SK-N-MC (cell line): ENCODE results near the gene INF2.

Experiments
- DNase-seq: peaks from one replicate; pipeline ENCODE4 v3.0.0-alpha.2; 2011; ENCODE audit warnings: low read depth, low spot score
- H3K27ac ChIP-seq: fragments of 200-600 bp; sonication (generic); 2 replicates; pipeline ENCODE4 v1.5.1; 2016; ENCODE audit warnings: mixed run types
- H3K36me3 ChIP-seq: fragments of 200-600 bp; sonication (generic); 2 replicates; pipeline ENCODE4 v1.6.1; 2017; ENCODE audit warnings: antibody characterized with exemption, low read length, mixed read lengths; ENCODE audit not compliant: insufficient read depth
- H3K4me3 ChIP-seq: fragments of 200-600 bp; sonication (generic); 2 replicates; pipeline ENCODE4 v1.5.1; 2016
- H3K9ac ChIP-seq: fragments of 200-600 bp; sonication (generic); 2 replicates; pipeline ENCODE4 v1.8.0; 2017; ENCODE audit warnings: mixed run types, mixed read lengths; ENCODE audit not compliant: insufficient read length
- H3K9me3 ChIP-seq: fragments of 200-600 bp; sonication (generic); 2 replicates; pipeline ENCODE4 v1.6.1; 2017; ENCODE audit warnings: low read depth, mild to moderate bottlenecking, antibody characterized with exemption, low read length, moderate library complexity, mixed read lengths
- EZH2 ChIP-seq: fragments of 200-600 bp; sonication (generic); IDR thresholded peaks from one replicate; pipeline ENCODE4 v1.6.1; 2017; ENCODE audit warnings: antibody characterized with exemption
- FOXP2 ChIP-seq: optimal IDR thresholded peaks from 2 replicates; pipeline ENCODE3; 2011; ENCODE audit warnings: mild to moderate bottlenecking, moderate library complexity; ENCODE audit not compliant: insufficient read depth; ENCODE audit errors: extremely low read length, control extremely low read depth
- POLR2AphosphoS5 ChIP-seq: IDR thresholded peaks from 2 replicates; pipeline ENCODE4 v1.6.1; 2012; ENCODE audit warnings: mild to moderate bottlenecking, low read depth, low read length, borderline replicate concordance

The INF2 gene

DNA sequence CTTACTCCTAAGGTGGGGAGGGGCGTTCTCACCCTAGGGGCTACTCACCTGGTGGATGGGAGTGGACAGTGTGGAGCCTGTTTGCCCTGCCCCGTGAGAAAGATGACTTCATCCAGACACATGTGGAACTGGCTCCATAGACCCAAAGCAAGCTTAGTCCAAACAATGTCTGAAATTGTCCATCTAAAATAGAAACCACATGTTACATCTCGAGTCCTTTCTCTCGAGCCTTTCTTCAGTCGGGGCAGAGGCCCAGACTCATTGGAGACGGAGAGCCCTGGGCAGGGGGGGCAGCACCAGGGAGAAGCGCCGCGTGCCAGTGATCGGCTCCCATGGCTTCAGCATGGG lies 67.8 kb downstream of the INF2 start:
- no peak for TF ChIP-seq FOXP2
- no peak for TF ChIP-seq POLR2AphosphoS5
- no peak for TF ChIP-seq EZH2
- H3K4me3 ChIP-seq = no peak overlapping the region
- H3K27ac ChIP-seq = no peak overlapping the region
- H3K9me3 ChIP-seq = no peaks in the 10 kb centered on the region
- H3K36me3 ChIP-seq = peaks cover 24% of the 10 kb centered on the region; the same call in 1 of the 2 replicates
- no peak overlapping the region for H3K9ac ChIP-seq
- DNase-seq = no peak

DNA sequence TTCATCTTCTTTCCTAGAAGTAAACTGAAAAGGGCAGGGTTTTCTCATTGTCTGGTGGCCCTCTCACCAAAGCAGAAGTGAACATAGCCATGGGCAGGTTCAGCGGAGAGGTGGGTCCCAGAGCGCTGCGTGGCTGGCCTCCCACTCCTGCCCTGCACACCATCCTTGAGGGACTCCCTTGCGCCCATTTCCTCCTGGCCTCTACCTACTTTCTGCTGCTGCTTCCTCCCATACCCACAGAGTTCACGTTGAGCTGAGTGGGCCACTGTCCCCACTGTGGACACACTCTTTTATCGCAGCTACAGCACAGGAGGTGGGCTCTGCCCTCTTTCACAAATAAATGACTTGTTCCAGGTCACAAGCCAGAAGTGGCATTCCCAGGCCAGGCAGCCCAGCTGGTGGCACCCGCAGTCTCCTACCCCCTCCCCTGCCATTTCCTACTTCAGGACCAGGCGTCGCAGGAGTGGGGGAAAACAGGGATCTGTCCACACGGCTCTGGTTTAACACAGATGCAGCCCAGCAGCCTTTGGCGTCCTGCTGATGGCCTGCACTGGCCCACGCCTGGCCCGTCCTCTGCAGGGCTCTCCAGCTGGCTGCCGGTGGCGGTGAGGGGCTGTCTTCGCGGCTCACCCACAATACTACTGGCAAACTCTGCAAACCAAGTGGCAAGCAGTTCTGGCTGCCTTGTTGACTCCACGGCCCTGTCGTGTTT lies 68.4 kb downstream of the INF2 start:
- no peak for DNase-seq
- TF ChIP-seq POLR2AphosphoS5 (no peak), FOXP2 (no peak), EZH2 (no peak)
- H3K36me3 ChIP-seq = peaks cover 24% of the 10 kb centered on the region; the same call in 1 of the 2 replicates
- H3K9ac ChIP-seq = no peak overlapping the region
- no peaks in the 10 kb centered on the region for H3K9me3 ChIP-seq
- H3K4me3 ChIP-seq = no peak overlapping the region
- H3K27ac ChIP-seq = no peak overlapping the region

- H3K27ac ChIP-seq = no peak overlapping the region
- TF ChIP-seq POLR2AphosphoS5 (no peak), FOXP2 (no peak), EZH2 (no peak)
- peaks cover 24% of the 10 kb centered on the region; the same call in 1 of the 2 replicates for H3K36me3 ChIP-seq
- H3K9ac ChIP-seq = no peak overlapping the region
- no peaks in the 10 kb centered on the region for H3K9me3 ChIP-seq
- DNase-seq = no peak
- no peak overlapping the region for H3K4me3 ChIP-seq
These were observed 69.9 kb downstream of the INF2 start for GRCh38 chr14:104758981-104759969.

DNA sequence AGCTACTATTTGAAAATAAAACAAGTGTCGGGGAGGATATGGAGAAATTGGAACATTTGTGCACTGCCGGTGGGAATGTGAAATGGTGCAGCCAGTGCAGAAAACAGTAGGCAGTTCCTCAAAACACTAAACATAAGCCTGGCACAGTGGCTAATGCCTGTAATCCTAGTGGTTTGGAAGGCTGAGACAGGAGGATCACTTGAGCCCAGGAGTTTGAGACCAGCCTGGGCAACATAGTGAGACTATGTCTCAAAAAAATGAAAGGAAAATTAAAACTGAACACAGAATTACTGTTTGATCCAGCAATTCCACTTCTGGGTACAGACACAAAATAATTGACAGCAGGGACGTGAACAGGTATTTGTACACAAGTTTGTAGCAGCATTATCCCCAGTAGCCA lies 76.1 kb downstream of the INF2 start:
- no peak for DNase-seq
- Histone ChIP-seq H3K4me3 (no peak overlapping the region), H3K9ac (no peak overlapping the region), H3K27ac (no peak overlapping the region), H3K36me3 (no peaks in the 10 kb centered on the region; the same call in 1 of the 2 replicates), H3K9me3 (no peaks in the 10 kb centered on the region)
- TF ChIP-seq EZH2 (no peak), FOXP2 (no peak), POLR2AphosphoS5 (no peak)

GRCh38 chr14:104766256-104766862 lies 76.9 kb downstream of the INF2 start:
- H3K9ac ChIP-seq = no peak overlapping the region
- H3K36me3 ChIP-seq = peaks cover 4% of the 10 kb centered on the region; the same call in 1 of the 2 replicates
- H3K9me3 ChIP-seq = peaks cover 5% of the 10 kb centered on the region; the same call in 1 of the 2 replicates
- TF ChIP-seq EZH2 = no peak
- no peak for TF ChIP-seq POLR2AphosphoS5
- no peak for TF ChIP-seq FOXP2
- no peak for DNase-seq
- H3K27ac ChIP-seq = no peak overlapping the region
- no peak overlapping the region for H3K4me3 ChIP-seq

DNA sequence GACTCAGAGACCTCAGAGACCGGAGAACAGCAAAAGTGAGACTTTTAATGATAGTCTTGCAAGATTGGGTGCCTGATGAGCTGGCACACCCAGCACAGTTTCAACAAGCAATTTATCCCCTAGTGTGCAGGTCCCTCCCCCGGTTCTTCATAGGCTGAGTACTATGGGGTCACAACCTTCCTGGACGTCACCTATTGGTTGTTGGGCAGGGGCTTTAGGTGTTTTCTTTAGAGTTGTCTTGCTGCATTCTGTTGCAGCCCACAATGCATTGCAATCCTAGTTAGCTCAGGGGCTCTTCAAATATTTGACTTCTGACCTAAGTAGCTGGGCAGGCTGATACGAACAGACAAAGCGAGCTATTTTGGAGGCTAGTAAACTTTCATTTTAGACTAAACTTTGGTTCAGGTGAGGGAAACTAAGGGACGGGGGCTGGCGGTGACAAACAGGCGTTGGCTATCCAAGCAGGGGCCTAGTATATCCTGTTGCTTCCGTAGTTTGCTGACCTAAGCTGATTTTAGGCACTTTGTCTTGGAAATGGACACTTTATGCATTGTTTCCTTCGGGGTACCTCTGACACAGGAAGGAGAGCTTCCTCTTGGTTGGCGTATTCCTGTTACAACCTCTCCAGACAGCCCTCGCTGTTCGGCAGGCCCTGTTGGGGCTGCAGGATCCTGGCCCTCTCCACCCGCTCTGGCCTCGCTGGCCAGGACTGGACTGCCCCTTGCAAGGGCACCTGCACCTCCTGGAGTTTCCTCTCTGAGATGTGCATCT lies 77.6 kb downstream of the INF2 start:
- no peak overlapping the region for H3K4me3 ChIP-seq
- no peak for TF ChIP-seq POLR2AphosphoS5
- TF ChIP-seq EZH2 = no peak
- no peak for TF ChIP-seq FOXP2
- H3K27ac ChIP-seq = no peak overlapping the region
- no peak overlapping the region for H3K9ac ChIP-seq
- H3K9me3 ChIP-seq = peaks cover 5% of the 10 kb centered on the region; the same call in 1 of the 2 replicates
- peaks cover 11% of the 10 kb centered on the region; the same call in 1 of the 2 replicates for H3K36me3 ChIP-seq
- DNase-seq = no peak

- no peak for DNase-seq
- H3K36me3 ChIP-seq = peaks cover 17% of the 10 kb centered on the region; the same call in 1 of the 2 replicates
- peaks cover 5% of the 10 kb centered on the region; the same call in 1 of the 2 replicates for H3K9me3 ChIP-seq
- H3K9ac ChIP-seq = no peak overlapping the region
- H3K27ac ChIP-seq = no peak overlapping the region
- TF ChIP-seq FOXP2 = no peak
- TF ChIP-seq POLR2AphosphoS5 = no peak
- no peak for TF ChIP-seq EZH2
- no peak overlapping the region for H3K4me3 ChIP-seq
These were observed 78.2 kb downstream of the INF2 start for GRCh38 chr14:104767634-104767918.
